VCaP (cell line): Measurements from ENCODE around the gene ACTR5.

ENCODE experiments used
- H3K27ac ChIP-seq: fragments of 450-650 bp; 2 replicates; pipeline ENCODE4 v1.5.1; 2017
- CTCF ChIP-seq: fragments of 450-650 bp; conservative IDR thresholded peaks from 2 replicates; pipeline ENCODE4 v1.5.1; 2017; ENCODE audit warnings: mild to moderate bottlenecking, moderate library complexity

The ACTR5 gene

DNA sequence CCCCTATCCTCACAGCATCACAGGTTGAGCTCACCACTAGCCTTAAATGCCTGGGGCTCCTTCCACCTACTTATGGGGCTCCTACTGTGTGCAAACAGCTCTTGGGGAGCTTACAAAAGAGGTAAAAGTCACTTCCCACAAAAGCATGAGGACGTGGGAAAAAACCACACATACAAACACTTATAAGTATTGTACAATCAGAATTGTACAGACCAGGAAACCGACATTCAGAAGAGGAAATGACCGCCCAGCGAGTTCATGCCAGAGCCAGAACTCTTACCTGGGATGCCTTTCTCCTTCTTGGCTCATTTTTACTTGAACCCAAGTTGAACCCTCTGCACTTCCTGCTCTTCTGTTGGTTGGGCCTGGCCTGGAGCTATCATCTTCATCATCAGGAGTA is 50.9 kb downstream of the ACTR5 start:
- H3K27ac ChIP-seq: no peak overlapping the region
- TF ChIP-seq CTCF: no peak

- TF ChIP-seq CTCF: no peak
- no peak overlapping the region for H3K27ac ChIP-seq
Measured at GRCh38 chr20:38800882-38801281, 52.6 kb downstream of the ACTR5 start.

DNA sequence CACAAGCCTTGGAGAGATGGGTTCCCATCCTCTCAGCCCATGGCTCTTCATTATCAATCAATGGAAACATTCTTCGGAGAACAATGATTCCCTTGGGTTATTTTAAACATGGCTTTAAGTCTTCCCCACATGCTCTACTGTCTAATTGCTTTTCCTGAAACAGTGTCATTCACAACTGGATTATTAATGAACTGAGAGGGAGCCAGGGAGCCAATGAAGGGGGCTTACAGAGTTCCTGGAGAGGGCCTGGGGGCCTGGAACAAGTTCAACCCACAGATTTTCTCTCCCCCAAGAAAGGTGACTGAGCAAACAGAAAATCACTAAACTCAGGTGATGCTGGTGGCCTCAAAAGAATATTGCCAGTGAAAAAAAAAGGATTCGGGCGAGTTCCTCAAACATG is 56.0 kb downstream of the ACTR5 start:
- H3K27ac ChIP-seq: no peak overlapping the region
- no peak for TF ChIP-seq CTCF

GRCh38 chr20:38804682-38805501 is 56.6 kb downstream of the ACTR5 start:
- peak overlapping the region; percentile 25; the same call in 1 of the 2 replicates for H3K27ac ChIP-seq
- TF ChIP-seq CTCF: no peak

DNA sequence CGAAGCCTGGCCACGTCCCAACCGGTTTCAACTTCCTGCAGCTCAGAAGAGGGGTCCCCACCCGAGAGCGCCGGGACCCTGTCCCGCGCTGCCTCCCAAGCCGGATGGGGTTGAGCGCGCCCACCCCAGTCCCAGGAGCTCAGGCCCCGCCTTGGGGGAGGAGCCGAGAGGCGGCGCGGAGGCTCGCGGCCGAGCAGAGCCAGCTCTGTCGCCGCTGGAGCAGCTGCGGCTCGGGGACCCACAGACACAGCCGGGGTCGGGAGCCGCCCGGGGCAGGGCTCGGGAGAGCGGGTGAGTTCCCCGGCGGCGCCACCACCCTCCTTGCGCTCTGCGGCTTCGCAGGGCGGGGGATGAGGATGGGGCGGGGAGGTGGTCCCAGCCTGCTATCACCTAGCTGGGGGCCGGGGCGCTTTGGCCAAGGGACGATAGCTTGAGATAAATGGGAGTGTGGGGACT is 57.3 kb downstream of the ACTR5 start, which contains the start of gene PPP1R16B:
Gene PPP1R16B, plus strand, starts transcription at position 196 of the 456 bp plus-strand sequence. CDS start 30,229 bp downstream, outside the sequence.
- peak within 1 kb of the TSS; percentile 25; the same call in 1 of the 2 replicates for H3K27ac ChIP-seq

GRCh38 chr20:38805958-38806854 is 57.9 kb downstream of the ACTR5 start:
- H3K27ac ChIP-seq: peak overlapping the region; percentile 25; the same call in 1 of the 2 replicates
- TF ChIP-seq CTCF: peak; percentile 21

More for the DNA sequence above, 57.3 kb downstream of the ACTR5 start, which contains the start of gene PPP1R16B:
- no peak for TF ChIP-seq CTCF
